Natural killer cell treated with Interleukin-12 subunit alpha and Interleukin-12 subunit beta and Interleukin-15 and Interleukin-18, amount 100 ng/mL, for 72 hours (primary cell): Measurements from ENCODE around the gene SRC. TPM values are rescaled to one million over a fixed set of nuclear protein-coding genes. Genes with fewer than 3 reads are reported as not detected.

ENCODE experiments used
- ATAC-seq, 2 donors: fragments of 150-1000 bp; cut with Tn5 transposase in 1 of 2; sonication (Bioruptor Pico), chemical (Tn5 transposase) in 1 of 2; 2 replicates each; pipeline ENCODE4 v1.10.0; 2021
- DNase-seq: peaks from one replicate; pipeline ENCODE4 v3.0.0; 2022; ENCODE audit warnings: low spot score
- H3K27ac Mint-ChIP-seq, 2 donors: 1 replicate in 1 of 2; 2 replicates in 1 of 2; pipeline ENCODE4 v1.8.0; 2022; ENCODE audit warnings: mixed read lengths in 2 of 2, mild to moderate bottlenecking in 1 of 2, moderate library complexity in 1 of 2
- H3K27me3 Mint-ChIP-seq, 2 donors: 1 replicate in 1 of 2; 2 replicates in 1 of 2; pipeline ENCODE4 v1.8.0; 2022; ENCODE audit warnings: mixed read lengths in 2 of 2
- H3K36me3 Mint-ChIP-seq: one replicate; pipeline ENCODE4 v1.8.0; 2022; ENCODE audit warnings: mixed read lengths
- H3K4me1 Mint-ChIP-seq, 2 donors: 1 replicate in 1 of 2; 2 replicates in 1 of 2; pipeline ENCODE4 v1.8.0; 2022; ENCODE audit warnings: low read depth in 2 of 2, mixed read lengths in 2 of 2, mild to moderate bottlenecking in 1 of 2
- H3K4me3 Mint-ChIP-seq: one replicate; pipeline ENCODE4 v1.8.0; 2022; ENCODE audit warnings: mixed read lengths
- H3K9me3 Mint-ChIP-seq: 2 replicates; pipeline ENCODE4 v1.8.0; 2022; ENCODE audit warnings: mixed read lengths
- total RNA-seq, 2 donors: library from RNA; stranded (reverse); gene quantifications; one replicate each; pipeline ENCODE4 v1.2.3, GENCODE V29; 2022

SRC gene
- total RNA-seq, 2 donors from 2014 or later: 6.8 to 8.6 TPM

DNA sequence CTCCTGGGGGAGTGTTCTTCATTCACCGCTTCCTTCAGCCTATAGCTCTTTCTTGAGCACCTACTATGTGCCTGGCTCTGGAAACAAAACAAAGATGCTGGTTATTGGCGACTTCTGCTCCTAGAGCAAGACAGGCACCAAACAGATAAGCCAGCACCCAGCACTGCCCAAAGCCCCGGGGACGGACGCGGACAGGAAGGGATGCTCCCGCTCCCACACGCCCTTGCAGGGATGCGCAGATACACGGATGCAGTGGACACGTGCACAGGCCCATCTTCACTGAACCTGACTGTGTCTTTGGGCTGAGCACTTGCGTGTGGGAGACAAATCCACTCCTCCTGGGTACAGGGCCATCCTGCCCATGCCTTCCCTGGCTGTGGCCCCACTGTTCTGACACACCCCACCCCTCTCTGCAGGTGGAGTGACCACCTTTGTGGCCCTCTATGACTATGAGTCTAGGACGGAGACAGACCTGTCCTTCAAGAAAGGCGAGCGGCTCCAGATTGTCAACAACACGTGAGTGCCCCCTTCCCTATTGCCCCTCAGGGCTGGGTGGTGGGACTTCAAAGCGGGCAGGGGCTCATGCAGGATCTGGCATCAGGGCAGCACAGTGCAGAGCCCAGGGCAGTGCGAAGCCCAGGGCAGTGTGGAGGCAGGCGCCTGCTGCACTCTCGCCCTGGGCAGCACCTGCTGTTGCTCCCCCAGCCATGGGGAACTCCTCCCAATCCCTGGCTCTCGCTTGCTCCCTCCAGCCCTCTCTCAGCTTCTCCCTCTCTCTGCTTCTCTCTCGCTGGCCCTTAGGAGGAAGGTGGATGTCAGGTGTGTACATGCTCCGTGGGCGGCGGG is 39.9 kb downstream of the SRC start:
- DNase-seq: peak; percentile 48
- ATAC-seq: no peak
- Mint-ChIP-seq H3K27ac (no peak overlapping the region), H3K36me3 (no peaks in the 10 kb centered on the region), H3K4me1 (peaks cover 6 to 8% of the 10 kb centered on the region in 2 donors), H3K9me3 (no peaks in the 10 kb centered on the region), H3K27me3 (peaks cover 0 to 3% of the 10 kb centered on the region in 2 donors), H3K4me3 (no peak overlapping the region)

DNA sequence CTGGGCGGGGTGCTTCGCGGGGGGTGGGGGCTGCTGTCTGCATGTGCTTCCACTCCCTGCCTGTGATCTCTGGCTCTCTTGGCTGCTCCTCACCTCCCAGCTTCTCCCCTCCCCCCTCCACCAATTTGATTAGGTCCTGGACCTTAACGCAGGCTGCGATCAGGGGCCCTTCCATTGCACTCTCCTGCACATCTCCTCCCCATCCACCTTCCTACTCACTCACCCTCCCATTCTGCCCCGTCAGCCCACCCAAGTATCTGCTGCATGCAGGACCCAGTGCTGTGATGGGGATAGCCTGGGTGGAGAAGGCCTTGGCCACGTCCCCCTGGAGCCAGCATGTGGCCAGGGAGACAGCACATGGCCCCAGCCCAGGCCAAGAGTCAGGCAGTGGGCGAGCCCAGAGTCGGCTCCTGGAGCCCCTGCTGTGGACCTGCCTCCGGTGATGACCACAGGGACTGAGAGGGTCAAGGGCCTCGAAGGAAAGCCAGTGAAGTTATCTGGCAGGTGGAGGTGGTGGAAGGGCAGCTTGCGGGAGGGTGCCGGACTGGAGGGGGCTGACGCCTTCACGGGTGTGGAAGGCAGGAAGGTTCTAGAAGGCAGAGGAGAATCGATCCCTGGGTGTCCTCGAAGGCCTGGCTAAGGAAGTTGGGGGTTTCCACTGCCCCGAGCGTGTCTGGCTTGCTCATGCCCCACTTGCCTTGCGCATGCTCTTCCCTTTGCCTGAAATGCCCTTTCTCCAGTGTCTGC is 40.7 kb downstream of the SRC start:
- no peak for ATAC-seq
- peaks cover 0 to 3% of the 10 kb centered on the region in 2 donors for H3K27me3 Mint-ChIP-seq
- H3K4me1 Mint-ChIP-seq: peaks cover 6 to 8% of the 10 kb centered on the region in 2 donors
- H3K9me3 Mint-ChIP-seq: no peaks in the 10 kb centered on the region
- no peak overlapping the region for H3K4me3 Mint-ChIP-seq
- DNase-seq: peak; percentile 22
- no peak overlapping the region for H3K27ac Mint-ChIP-seq
- H3K36me3 Mint-ChIP-seq: no peaks in the 10 kb centered on the region

DNA sequence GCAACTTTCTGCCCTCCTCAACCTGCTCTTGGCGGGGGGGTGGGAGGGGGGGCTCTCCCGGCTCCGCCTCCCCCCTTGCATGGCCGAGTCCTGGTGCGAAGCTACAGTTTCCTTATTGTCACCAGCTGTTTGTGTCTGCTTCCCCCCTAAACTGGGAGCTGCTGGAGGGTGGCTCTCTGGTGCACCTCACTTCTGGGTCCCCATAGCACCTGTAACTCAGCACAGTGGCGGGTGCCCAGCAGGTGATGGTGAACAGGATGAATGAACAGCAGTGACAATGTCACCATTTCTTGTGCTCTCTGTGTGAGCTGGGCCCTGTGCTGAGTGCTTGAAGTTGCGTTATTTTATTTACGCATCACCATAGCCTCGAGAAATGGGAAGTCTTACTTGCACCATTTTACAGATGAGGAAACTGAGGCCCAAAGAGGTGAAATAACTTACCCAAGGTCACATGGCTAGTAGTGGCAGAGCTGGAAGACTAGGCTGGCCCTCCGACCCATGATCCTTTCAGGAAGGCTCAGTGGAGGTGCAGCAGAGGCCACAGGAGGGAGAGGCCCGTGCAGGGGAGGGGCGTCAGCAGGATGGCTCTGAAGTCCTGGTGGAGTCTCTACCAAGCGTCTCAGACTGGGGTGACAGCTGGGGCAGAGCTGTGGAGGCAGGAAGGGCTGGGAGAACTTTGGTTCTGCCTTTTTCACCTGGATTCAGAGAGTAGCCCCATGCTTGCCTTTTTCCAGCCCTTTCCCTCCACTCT is 41.8 kb downstream of the SRC start:
- Mint-ChIP-seq H3K4me1 (peaks cover 5 to 6% of the 10 kb centered on the region in 2 donors), H3K36me3 (no peaks in the 10 kb centered on the region), H3K27me3 (peaks cover 0 to 3% of the 10 kb centered on the region in 2 donors), H3K27ac (no peak overlapping the region), H3K4me3 (no peak overlapping the region), H3K9me3 (no peaks in the 10 kb centered on the region)
- ATAC-seq (no peak), DNase-seq (peak; percentile 31)

DNA sequence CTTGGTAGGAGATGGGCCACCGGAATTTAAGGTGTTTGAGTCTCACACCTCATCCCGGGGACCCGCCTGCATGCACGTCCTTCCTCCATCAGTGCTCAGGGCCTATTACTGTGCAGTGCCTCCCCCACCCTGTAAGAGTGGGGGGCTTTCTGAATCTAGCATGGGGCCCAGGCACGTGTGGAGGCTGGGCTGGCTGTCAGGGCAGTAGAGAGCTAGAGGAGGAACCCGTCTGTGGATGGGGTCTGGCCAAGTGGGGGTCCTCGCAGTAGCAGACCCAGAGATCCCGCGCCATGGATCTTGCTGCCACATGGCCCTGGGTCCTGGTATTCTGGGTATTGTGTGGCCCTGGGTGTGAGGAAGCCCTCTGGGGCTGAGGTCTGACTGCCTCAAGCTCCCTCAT is 42.9 kb downstream of the SRC start:
- Mint-ChIP-seq H3K36me3 (no peaks in the 10 kb centered on the region), H3K27ac (no peak overlapping the region), H3K4me3 (no peak overlapping the region), H3K9me3 (no peaks in the 10 kb centered on the region), H3K4me1 (peaks cover 5 to 6% of the 10 kb centered on the region in 2 donors), H3K27me3 (peaks cover 0 to 3% of the 10 kb centered on the region in 2 donors)
- ATAC-seq (no peak), DNase-seq (peak; percentile 18)

DNA sequence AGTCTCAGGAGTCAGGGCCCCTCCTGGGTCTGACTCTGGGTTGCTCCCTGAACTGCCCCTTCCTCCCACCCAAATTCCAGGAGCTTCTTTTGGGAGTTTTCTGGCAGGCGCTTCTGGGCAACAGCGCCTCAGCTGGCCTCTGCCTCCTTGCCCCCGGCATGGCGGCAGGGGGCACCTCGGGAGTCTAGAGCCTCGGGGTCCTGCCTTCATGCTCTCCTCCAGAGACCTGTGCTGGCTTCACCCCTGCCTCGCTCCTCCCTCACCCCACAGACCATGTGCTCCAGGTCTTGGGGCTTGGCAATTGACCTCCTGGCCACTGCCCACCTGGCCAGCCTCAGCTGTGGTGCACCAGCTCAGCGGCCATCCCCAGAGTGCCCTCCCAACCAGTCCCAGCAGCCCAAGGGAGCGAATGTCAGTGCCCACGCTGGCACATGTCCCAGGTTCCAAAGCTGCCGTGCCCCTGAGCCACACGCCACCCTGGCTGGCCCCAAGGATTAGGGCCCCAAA is 43.4 kb downstream of the SRC start:
- Mint-ChIP-seq H3K4me3 (no peak overlapping the region), H3K27ac (no peak overlapping the region), H3K4me1 (peaks cover 5 to 6% of the 10 kb centered on the region in 2 donors), H3K27me3 (peaks cover 0 to 3% of the 10 kb centered on the region in 2 donors), H3K9me3 (no peaks in the 10 kb centered on the region), H3K36me3 (no peaks in the 10 kb centered on the region)
- DNase-seq: peak; percentile 29
- ATAC-seq: no peak

DNA sequence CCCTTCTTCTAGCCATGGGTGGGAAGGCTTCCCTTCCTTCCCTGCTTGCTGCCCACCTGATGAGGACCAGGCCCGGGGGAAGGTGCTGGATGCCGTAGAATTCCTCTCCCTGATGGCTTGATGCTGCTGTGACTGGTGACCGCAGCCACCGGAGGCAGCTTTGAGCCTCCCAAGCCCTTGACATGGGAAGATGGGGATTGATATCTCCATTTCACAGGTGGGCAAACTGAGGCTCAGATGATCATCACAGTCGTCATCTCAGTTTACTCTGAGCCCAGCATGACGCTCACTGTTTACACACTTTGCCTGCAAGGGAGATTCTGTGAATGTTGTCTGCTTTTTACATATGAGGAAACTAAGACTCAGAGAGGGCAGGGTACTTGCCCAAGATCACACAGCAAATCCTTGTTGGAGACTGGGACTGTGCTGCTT is 43.9 kb downstream of the SRC start:
- peaks cover 0 to 2% of the 10 kb centered on the region in 2 donors for H3K27me3 Mint-ChIP-seq
- DNase-seq: peak; percentile 10
- peaks cover 3 to 8% of the 10 kb centered on the region in 2 donors for H3K4me1 Mint-ChIP-seq
- no peak overlapping the region for H3K4me3 Mint-ChIP-seq
- no peaks in the 10 kb centered on the region for H3K36me3 Mint-ChIP-seq
- no peaks in the 10 kb centered on the region for H3K9me3 Mint-ChIP-seq
- ATAC-seq: no peak
- no peak overlapping the region for H3K27ac Mint-ChIP-seq

DNA sequence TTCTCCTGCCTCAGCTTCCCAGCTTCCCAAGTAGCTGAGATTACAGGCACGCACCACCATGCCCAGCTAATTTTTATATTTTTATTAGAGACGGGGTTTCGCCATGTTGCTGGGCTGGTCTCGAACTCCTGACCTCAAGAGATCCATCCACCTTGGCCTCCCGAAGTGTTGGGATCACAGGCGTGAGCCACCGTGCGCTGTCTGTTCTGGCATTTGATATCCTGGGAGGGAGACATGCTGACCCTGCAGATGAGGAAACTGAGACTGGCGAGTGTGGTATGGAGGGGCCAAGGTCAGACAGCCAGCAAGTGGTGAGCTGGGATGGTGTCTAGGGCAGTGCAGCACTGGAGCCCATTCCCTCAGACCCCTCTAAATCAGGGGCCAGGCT is 44.6 kb downstream of the SRC start:
- Mint-ChIP-seq H3K27ac (no peak overlapping the region), H3K9me3 (no peaks in the 10 kb centered on the region), H3K4me1 (peaks cover 0 to 5% of the 10 kb centered on the region in 2 donors), H3K27me3 (no peaks in the 10 kb centered on the region), H3K36me3 (no peaks in the 10 kb centered on the region), H3K4me3 (no peak overlapping the region)
- ATAC-seq (no peak), DNase-seq (peak; percentile 2)

DNA sequence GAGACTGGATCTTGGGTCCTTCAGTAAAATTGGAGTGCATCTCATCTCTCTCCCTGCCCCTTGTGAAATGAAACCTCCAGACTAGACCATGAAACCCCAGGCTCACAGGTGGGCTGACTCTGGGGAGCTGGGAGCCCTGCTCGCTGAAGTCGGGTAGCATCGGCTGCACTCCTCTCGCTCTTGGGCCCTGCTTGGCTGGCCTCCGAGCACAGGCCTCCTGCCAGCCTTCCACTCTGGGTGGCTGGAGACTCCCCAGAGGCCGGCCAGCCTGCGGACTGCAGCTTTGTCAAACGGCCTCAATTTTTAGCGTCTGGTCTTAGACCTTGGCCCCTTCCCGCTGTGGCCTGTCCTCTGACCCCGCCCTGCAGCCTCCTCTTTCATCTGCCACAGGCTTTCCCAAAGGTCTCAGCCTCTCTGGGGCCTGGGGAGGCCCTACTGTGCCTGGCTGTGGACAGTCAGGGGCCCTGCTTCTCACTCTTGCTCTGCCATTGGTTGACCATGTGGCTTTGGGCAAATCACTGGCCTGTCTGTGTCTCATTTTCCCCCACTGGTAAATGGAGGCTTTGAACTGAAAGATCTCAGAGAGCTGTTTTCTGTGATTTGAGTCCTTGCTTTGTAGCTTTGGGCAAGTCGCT is 45.1 kb downstream of the SRC start:
- Mint-ChIP-seq H3K27me3 (no peaks in the 10 kb centered on the region), H3K36me3 (no peaks in the 10 kb centered on the region), H3K4me1 (peaks cover 0 to 5% of the 10 kb centered on the region in 2 donors), H3K27ac (no peak overlapping the region), H3K4me3 (no peak overlapping the region), H3K9me3 (no peaks in the 10 kb centered on the region)
- DNase-seq (peak; percentile 15), ATAC-seq (no peak)

DNA sequence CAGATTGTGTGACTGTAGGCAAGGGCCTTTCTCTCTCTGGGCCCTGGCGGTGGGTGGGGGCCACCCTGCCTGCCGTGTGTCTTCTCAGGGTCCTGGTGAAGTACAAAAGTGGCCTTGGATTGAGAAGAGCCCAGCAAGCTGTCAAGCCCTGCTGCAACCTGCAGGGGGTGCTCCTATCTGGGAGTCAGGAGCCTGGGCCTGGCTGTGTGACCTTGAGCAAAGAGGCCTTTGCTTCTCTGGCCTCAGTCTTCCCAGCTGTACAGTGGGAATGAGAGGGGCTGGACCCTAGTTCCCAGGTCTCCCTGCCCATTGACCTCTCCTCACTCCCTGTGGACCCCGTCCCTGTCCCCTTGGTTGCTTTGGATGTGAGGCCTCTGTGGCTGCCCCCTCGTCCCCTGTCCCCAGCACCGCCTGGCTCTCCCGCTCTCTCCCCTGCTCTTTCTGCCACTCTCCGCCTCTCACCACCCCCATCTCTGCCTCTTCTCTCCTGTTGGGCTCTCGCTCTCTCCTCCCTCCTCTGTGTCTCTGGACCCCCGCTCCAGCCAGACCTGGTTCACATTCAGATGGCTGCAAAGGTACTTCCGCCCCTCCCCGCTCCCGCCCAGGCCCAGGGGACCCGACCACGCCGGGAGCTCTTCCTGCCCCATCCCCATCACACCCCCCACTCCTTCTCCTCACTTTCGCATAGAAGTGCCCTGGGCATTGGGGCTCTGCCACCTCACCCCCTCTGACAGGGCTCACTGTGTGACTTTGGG is 46.7 kb downstream of the SRC start:
- no peak overlapping the region for H3K27ac Mint-ChIP-seq
- H3K4me1 Mint-ChIP-seq: peaks cover 0 to 5% of the 10 kb centered on the region in 2 donors
- H3K36me3 Mint-ChIP-seq: no peaks in the 10 kb centered on the region
- no peaks in the 10 kb centered on the region for H3K27me3 Mint-ChIP-seq
- ATAC-seq (no peak), DNase-seq (no peak)
- no peaks in the 10 kb centered on the region for H3K9me3 Mint-ChIP-seq
- no peak overlapping the region for H3K4me3 Mint-ChIP-seq

DNA sequence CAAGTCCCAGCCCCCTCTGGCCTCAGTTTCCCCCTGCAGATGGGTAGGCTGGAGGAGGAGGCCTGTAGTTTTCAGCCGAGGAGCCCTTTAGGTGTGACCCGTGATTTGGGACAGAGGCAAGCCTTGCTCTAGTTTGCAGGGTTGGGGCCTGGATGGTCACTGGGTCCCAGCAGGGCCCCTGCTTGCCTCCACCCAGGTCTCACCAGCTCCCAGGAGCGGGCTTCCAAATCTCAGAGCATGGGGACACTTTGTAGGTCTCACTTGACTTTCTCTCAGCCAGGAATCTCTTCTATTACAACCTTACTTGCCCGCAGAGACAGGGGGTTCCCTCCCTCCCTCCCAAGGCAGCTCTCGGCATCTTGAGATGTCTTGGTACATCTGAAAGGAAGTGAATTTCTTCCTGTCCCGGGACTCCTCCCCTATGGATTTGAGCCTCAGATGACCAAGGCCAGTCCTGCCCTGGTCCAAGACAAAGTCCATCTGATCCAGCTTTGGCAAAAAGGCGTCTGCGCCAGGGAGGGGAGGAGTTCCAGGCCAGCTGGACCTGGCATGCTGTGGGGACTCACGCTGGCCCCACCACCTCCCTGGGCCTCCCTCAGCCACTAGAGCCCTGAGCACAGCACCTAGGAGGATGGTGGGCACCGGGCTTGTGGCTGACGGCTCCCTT is 47.4 kb downstream of the SRC start:
- H3K4me3 Mint-ChIP-seq: no peak overlapping the region
- peaks cover 0 to 5% of the 10 kb centered on the region in 2 donors for H3K4me1 Mint-ChIP-seq
- ATAC-seq: no peak
- H3K27me3 Mint-ChIP-seq: no peaks in the 10 kb centered on the region
- H3K9me3 Mint-ChIP-seq: no peaks in the 10 kb centered on the region
- no peak overlapping the region for H3K27ac Mint-ChIP-seq
- no peaks in the 10 kb centered on the region for H3K36me3 Mint-ChIP-seq
- DNase-seq: no peak

DNA sequence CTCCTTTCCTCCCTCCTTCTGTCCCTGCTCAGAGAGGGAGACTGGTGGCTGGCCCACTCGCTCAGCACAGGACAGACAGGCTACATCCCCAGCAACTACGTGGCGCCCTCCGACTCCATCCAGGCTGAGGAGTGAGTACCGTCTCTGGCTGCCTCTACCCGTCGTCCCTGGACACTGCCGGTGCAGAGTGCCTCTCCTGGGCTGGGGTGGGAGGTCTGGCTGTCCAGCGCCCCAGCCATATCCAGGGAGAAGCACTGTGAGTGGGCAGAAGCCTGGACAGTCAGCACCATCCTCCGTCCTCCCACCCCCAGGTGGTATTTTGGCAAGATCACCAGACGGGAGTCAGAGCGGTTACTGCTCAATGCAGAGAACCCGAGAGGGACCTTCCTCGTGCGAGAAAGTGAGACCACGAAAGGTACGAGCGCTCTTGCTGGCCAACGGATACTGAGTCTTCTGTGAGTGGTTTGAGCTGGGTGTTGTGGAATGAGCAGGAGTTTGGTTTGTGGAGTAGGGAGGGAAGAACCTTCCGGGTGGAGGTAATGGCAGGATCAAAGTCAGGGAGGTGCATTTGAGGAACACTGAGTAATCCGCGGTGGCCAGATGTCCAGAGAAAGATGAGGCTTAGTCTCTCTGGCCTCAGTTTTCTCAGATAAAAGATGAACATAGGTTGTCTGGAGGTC is 48.1 kb downstream of the SRC start:
- Mint-ChIP-seq H3K9me3 (no peaks in the 10 kb centered on the region), H3K36me3 (no peaks in the 10 kb centered on the region), H3K27me3 (no peaks in the 10 kb centered on the region), H3K4me1 (peaks cover 0 to 5% of the 10 kb centered on the region in 2 donors), H3K27ac (no peak overlapping the region), H3K4me3 (no peak overlapping the region)
- DNase-seq (no peak), ATAC-seq (no peak)
